Stimulated activated naive CD4-positive, alpha-beta T cell treated with Interleukin-2 at 50 U/mL for 16 hours (primary cell): Measurements from ENCODE around the gene LTB4R2.
"Not testable (repeated sequence)": the region's sequence is repeated elsewhere in the genome, so short reads cannot be mapped to it uniquely, and the experiment has no call there.

Source experiments
- DNase-seq: peaks from one replicate; lab custom pipeline; 2025; lab: John Stamatoyannopoulos, UW

The LTB4R2 gene

GRCh38 chr14:24321212-24321975, 11.5 kb downstream of the LTB4R2 start:
- no peak for DNase-seq

DNA sequence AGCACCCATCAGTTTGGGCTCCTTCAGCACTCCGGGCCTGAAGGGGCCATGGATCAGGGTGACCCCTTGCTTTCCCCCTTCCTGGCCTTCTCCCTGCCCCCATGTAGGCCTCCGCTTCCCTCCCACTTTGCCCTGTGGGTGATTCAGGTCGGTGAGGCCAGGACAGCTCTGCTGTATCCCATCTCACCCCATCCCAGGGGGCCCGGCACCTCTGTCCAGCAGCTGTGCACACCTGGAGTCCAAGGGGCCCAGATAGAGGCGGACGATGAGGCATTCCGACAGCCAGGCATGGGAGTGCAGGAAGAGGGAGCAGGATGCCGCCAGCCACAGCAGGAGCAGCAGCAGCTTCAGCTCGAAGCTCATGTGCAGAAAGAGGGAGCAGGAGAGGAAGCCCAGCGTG, 12.7 kb downstream of the LTB4R2 start:
- no peak for DNase-seq

GRCh38 chr14:24323341-24323740, 13.4 kb downstream of the LTB4R2 start:
- no peak for DNase-seq

DNA sequence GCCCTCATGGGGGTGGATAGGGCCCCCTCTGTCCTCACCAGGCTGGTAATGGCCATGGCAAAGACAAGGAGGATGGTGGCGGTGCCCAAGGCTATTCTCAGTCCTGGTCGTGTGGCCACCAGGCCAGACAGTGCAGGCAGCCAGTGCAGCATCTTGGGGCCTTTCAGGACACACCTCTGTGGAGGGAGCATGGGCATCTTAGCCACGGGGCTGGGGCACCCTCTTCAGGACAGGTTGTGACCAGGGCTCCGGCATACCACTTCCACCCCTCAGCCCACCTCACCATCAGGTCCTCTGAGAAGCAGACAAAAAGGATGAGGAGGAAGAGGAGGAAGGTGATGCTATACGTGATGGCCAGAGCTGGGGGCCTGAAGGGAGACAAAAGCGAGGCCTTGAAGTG, 14.1 kb downstream of the LTB4R2 start:
- DNase-seq = no peak

- no peak for DNase-seq
Measured at GRCh38 chr14:24325041-24325530, 15.1 kb downstream of the LTB4R2 start.

DNA sequence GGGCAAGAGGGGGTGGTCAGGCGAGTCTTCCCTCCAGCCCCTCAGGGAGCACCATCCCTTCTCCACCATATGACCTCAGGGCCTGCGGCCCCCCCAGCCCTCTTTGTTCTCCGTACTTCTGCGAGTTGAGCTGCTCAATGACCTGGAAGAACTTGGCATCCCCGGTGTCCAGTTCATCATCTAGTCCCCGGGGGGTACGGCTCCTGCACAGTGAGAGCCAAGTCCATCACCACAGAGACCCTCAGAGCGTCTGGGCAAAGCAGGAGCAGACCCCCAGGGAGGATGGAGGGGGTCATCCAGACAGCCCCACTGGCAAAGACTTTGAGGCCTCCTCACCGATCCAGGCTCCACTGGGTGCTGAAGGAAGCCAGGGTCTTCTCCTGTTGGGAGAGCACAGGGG, 16.0 kb downstream of the LTB4R2 start:
- no peak for DNase-seq

DNA sequence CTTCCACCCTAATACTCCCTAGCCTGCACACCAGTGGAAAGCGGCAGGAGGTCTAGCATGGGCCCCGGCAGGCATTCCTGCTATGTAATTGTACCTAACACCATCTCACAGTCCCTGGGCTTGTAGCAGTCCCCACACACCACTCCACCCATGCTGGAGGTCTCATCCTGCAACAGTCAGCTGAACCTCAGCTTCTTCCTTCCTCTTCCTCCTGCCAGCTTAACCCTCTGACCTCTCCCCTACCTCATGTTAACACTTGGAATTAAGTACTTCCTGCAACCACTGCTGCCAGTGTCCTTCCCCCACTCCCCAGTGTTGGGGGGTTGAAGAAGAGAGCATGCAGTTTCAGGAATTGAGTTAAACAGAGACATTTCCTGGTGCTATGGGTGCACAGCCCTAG, 17.4 kb downstream of the LTB4R2 start:
- DNase-seq = no peak

DNA sequence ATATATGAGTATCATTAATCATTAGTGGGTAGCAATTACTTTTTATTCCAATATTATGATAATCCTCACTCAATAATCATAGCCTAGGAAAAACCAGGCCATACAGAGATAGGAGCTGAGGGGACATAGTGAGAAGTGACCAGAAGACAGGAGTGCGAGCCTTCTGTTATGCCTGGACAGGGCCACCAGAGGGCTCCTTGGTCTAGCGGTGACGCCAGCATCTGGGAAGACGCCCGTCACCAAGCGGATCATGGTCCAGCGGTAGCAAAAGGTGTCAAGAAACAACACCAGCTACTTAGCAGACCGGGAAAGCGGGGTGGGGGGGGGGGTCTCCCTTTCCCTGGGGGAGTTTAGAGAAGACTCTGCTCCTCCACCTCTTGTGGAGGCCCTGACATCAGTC, 18.0 kb downstream of the LTB4R2 start:
- not testable (repeated sequence) for DNase-seq

GRCh38 chr14:24329073-24329663, 19.2 kb downstream of the LTB4R2 start:
- DNase-seq = no peak

DNA sequence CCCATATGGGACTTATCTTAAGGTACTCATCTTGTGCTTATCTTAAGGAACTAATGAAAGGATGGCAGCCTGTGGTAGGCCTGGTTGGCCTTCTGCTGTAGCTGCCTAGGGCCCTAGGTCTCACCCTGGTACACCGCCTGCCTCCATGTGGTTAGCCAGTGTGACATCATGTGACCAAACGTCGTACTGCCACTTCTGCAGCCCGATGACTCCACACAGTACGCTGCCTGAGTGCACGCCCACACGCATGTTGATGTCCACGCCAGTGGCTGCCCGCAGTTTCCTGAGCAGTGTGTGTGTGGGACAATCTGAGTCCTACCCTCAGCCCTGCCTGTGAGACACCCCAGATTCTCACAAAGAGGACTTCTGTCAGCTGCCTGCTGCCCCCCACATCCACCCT, 19.8 kb downstream of the LTB4R2 start:
- peak; percentile 67 for DNase-seq

DNA sequence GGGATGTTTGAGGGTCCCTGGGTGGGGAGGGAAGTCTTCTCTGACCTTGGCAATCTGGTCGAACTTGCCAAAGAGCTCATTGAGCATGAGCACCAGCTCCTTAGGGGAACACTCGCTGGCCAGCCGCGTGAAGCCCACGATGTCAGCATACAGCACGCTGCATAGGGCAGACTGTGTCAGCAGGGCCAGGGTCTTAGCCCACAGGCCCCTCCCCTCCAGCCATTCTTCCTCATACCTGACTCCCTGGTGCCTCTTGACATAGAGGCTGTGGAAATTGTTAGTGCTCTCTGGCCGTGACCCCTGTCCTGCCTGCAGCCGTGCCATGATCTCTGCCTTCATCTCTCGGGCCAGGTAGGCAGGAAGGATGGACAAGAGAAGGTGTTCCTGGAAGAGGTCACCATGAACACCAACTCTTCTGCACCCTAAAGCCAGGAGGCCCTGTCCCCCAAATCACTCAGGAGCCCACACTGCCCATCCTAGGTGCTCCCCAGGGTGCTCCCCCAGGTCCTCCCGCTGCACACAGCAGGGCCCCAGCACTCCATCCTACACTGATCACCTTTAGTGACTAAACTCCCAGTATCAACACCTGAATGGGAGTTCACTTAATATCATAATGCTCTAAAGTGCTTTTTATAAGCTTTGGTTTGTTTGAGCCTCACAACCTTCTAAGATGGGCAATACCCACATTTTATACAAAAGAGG, 21.2 kb downstream of the LTB4R2 start:
- no peak for DNase-seq

GRCh38 chr14:24331731-24332267, 21.9 kb downstream of the LTB4R2 start:
- no peak for DNase-seq

GRCh38 chr14:24332268-24332993, 22.5 kb downstream of the LTB4R2 start:
- DNase-seq = peak; percentile 82

GRCh38 chr14:24334431-24335291, 24.7 kb downstream of the LTB4R2 start, which contains the start of gene ADCY4:
TSS of gene ADCY4 (minus strand) at chr14:24335071. CDS start at chr14:24334652, 419 bp downstream.
- DNase-seq = peak; percentile 14

GRCh38 chr14:24335461-24336171, 25.7 kb downstream of the LTB4R2 start:
- DNase-seq = no peak

GRCh38 chr14:24337144-24337823, 27.3 kb downstream of the LTB4R2 start:
- no peak for DNase-seq

- DNase-seq = no peak
Measured at GRCh38 chr14:24337824-24338175, 27.9 kb downstream of the LTB4R2 start.

- DNase-seq = no peak
Measured at GRCh38 chr14:24338843-24339242, 28.9 kb downstream of the LTB4R2 start.

DNA sequence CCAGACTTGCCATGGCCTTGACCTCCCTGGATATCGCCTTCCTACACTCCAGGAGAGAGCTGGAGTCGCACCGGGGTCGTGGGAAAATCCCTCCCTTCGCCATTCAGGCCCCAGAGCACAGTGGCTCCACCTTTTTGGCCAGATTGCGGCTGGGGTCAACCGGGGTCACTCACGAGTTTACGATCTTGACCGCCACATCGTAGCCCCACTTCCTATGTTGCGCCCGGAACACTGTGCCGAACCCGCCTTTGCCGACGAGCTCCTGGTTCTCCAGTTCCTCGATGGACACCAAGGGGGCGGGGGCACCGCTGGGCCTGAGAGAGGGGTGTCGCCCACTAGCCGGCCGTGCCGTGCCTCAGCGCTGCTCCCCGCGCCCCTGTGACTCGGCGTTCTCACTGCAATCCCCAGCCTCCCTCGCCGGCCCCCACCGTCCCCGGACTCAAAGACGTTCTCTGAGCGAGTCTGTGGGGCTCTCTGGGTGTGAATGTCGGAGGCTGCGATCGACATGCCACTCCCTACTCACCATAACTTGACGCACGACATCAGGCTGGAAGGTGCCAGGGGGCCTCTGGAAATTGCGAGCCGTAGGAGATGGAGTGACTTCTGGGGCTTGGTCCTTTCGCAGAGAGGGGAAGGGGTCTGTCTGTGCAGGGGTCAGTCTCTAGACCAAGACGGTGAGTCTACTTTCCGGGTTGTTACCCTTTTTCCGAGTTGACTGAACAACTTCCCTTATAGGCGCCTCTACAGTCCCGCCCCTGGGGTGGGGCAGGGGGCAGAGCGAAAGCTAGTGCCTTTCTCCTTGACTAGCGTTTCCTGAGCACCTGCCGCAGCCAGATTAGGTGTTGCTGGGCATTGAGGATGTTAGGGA, 29.6 kb downstream of the LTB4R2 start, which contains the start of gene RIPK3:
Gene RIPK3 (minus strand): TSS at position 708 of the 868 bp plus-strand sequence. CDS start 165 bp downstream, at position 543.
- DNase-seq = peak; percentile 65
